HG03039 (cell line): ENCODE measurements around the gene COMMD1.
"Not testable (repeated sequence)": the region's sequence is repeated elsewhere in the genome, so short reads cannot be mapped to it uniquely, and the experiment has no call there.

Source experiments
- ATAC-seq: cut with Tn5 transposase; IDR thresholded peaks from one replicate; pipeline ENCODE4 v1.9.1; 2021; ENCODE audit warnings: mild to moderate bottlenecking, moderate library complexity; ENCODE audit not compliant: unreplicated experiment

The COMMD1 gene

GRCh38 chr2:62014102-62014501, 108.6 kb downstream of the COMMD1 start:
- no peak for ATAC-seq

GRCh38 chr2:62016957-62017356, 111.5 kb downstream of the COMMD1 start:
- no peak for ATAC-seq

- ATAC-seq = no peak
These were observed 124.4 kb downstream of the COMMD1 start for GRCh38 chr2:62029910-62030309.

- no peak for ATAC-seq
These were observed 125.4 kb downstream of the COMMD1 start for GRCh38 chr2:62030902-62031301.

- ATAC-seq = no peak
These were observed 126.6 kb downstream of the COMMD1 start for GRCh38 chr2:62032096-62032495.

GRCh38 chr2:62034715-62035114, 129.2 kb downstream of the COMMD1 start:
- no peak for ATAC-seq

- no peak for ATAC-seq
These were observed 130.8 kb downstream of the COMMD1 start for GRCh38 chr2:62036229-62036628.

- no peak for ATAC-seq
These were observed 131.3 kb downstream of the COMMD1 start for GRCh38 chr2:62036761-62037250.

GRCh38 chr2:62038975-62039771, 133.7 kb downstream of the COMMD1 start:
- ATAC-seq = peak; percentile 99

- no peak for ATAC-seq
These were observed 135.5 kb downstream of the COMMD1 start for GRCh38 chr2:62040926-62041325.

GRCh38 chr2:62041701-62042385, 136.4 kb downstream of the COMMD1 start:
- not testable (repeated sequence) for ATAC-seq

GRCh38 chr2:62042400-62042799, 136.9 kb downstream of the COMMD1 start:
- no peak for ATAC-seq

GRCh38 chr2:62042944-62043343, 137.5 kb downstream of the COMMD1 start:
- no peak for ATAC-seq

GRCh38 chr2:62045017-62045543, 139.6 kb downstream of the COMMD1 start:
- no peak for ATAC-seq

- ATAC-seq = no peak
These were observed 140.7 kb downstream of the COMMD1 start for GRCh38 chr2:62046141-62046540.

GRCh38 chr2:62050456-62051045, 145.1 kb downstream of the COMMD1 start:
- ATAC-seq = no peak

- no peak for ATAC-seq
These were observed 148.7 kb downstream of the COMMD1 start for GRCh38 chr2:62054029-62054791.

- ATAC-seq = no peak
These were observed 149.5 kb downstream of the COMMD1 start for GRCh38 chr2:62054916-62055450.

GRCh38 chr2:62055724-62056336, 150.4 kb downstream of the COMMD1 start:
- ATAC-seq = no peak

- no peak for ATAC-seq
These were observed 150.9 kb downstream of the COMMD1 start for GRCh38 chr2:62056341-62056740.
